ENCODE measurements around the gene RELT. TPM values are rescaled to one million over a fixed set of nuclear protein-coding genes. Genes with fewer than 3 reads are reported as not detected.

RELT gene
- total RNA-seq, 1 experiment from 2014 or later: 10.2 TPM

DNA sequence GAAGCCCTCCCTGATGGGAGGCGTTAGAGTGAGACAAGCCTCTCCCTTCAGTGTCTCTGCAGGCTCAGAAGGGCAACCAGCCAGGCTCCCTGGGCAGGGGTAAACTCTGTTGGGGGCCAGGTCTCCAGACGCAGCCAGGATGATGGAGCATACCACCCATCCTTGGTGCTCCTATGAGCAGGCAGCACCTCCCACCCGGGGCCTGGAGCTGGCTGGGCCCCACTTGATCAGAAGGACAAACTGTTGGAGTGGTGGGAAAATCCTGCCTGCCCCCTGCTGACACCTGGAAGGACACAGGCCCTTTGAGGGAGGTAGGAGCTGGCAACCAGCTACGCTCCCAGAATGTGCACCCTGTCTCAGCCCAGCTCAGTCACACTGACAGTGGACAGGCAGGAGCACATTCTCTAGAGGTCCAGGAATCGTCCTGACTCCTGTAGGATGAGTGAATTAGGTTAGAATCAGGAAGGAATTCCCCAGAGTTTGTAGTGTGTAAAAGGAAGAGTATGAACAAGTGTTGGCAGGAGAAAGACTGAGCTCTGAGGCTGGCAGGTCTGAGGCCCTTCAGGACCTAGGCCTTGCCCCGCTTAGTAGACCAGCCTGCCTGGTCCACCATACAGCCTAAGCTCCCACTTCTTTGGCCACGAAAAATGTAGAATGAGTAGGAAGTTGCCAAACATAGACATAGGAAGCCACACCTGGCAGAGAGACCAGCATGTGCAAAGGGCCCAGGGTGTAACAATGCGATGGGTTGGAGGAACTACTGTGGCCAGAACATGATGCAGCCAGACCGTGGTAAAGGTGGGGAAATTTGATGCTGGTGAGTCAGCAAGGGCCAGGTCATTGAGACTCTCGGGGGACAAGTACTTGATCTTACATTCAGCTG lies 49.0 kb upstream of the RELT start:
- Histone ChIP-seq H3K79me1 (ENCODE audit: insufficient read depth, low read depth, low read length, poor library complexity, severe bottlenecking) (no peaks in the 10 kb centered on the region), H3K14ac (ENCODE audit: insufficient read depth, low read length) (no peak overlapping the region), H2AFZ (ENCODE audit: low read length) (no peak overlapping the region), H4K20me1 (ENCODE audit: control insufficient read depth, insufficient read depth, insufficient read length) (no peaks in the 10 kb centered on the region), H3K9me3 (ENCODE audit: control insufficient read depth, low read depth, low read length) (no peaks in the 10 kb centered on the region), H3K79me2 (ENCODE audit: insufficient read depth, low read length) (no peaks in the 10 kb centered on the region), H3K56ac (ENCODE audit: insufficient read length, low read depth, low read length) (no peak overlapping the region), H2BK20ac (ENCODE audit: low read depth, low read length, poor library complexity, severe bottlenecking) (no peak overlapping the region), H2BK120ac (ENCODE audit: low read depth, low read length, poor library complexity, severe bottlenecking) (no peak overlapping the region), H3K4me2 (ENCODE audit: insufficient read depth, insufficient read length, low read length) (no peak overlapping the region), H3T11ph (ENCODE audit: low read length) (no peak overlapping the region), H3K23me2 (ENCODE audit: insufficient read length, low read depth, low read length, poor library complexity, severe bottlenecking) (no peaks in the 10 kb centered on the region), H4K5ac (ENCODE audit: insufficient read length, low read depth, low read length) (no peak overlapping the region), H4K91ac (ENCODE audit: insufficient read length, low read depth, low read length) (no peak overlapping the region), H3K4me1 (ENCODE audit: insufficient read depth, low read length) (peaks cover 14% of the 10 kb centered on the region; the same call in 1 of the 2 replicates), H4K8ac (replicated peaks; ENCODE audit: insufficient read length, low read depth, low read length) (no peak overlapping the region), H3K18ac (ENCODE audit: insufficient read length, low read depth, low read length) (no peak overlapping the region), H2BK15ac (ENCODE audit: low read depth, low read length) (no peak overlapping the region), H3K27ac (ENCODE audit: insufficient read length, low read depth, low read length) (no peak overlapping the region), H2BK12ac (ENCODE audit: insufficient read length, low read depth, low read length) (no peak overlapping the region), H3K27me3 (ENCODE audit: insufficient read depth, low read length) (peaks cover 3% of the 10 kb centered on the region; the same call in 1 of the 2 replicates), H3K4ac (ENCODE audit: low read depth, low read length) (no peak overlapping the region), H2AK5ac (ENCODE audit: insufficient read length, low read length) (no peak overlapping the region), H3K9ac (ENCODE audit: extremely low read depth, insufficient read length, low read length) (no peak overlapping the region), H3K23ac (ENCODE audit: insufficient read length, low read depth, low read length) (no peak overlapping the region), H2BK5ac (ENCODE audit: insufficient read length, low read length) (no peak overlapping the region)
- no peak for DNase-seq
- H3K27me3 Mint-ChIP-seq (ENCODE audit: low read depth): peaks cover 56% of the 10 kb centered on the region
- H3K9me3 Mint-ChIP-seq: no peaks in the 10 kb centered on the region
- WGBS (ENCODE audit: extremely low coverage, insufficient read length, low lambda C conversion rate): no CpG with 5 or more reads among the region's 10 CpGs
- TF ChIP-seq, protein P1, sequence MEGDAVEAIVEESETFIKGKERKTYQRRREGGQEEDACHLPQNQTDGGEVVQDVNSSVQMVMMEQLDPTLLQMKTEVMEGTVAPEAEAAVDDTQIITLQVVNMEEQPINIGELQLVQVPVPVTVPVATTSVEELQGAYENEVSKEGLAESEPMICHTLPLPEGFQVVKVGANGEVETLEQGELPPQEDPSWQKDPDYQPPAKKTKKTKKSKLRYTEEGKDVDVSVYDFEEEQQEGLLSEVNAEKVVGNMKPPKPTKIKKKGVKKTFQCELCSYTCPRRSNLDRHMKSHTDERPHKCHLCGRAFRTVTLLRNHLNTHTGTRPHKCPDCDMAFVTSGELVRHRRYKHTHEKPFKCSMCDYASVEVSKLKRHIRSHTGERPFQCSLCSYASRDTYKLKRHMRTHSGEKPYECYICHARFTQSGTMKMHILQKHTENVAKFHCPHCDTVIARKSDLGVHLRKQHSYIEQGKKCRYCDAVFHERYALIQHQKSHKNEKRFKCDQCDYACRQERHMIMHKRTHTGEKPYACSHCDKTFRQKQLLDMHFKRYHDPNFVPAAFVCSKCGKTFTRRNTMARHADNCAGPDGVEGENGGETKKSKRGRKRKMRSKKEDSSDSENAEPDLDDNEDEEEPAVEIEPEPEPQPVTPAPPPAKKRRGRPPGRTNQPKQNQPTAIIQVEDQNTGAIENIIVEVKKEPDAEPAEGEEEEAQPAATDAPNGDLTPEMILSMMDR (conservative IDR thresholded peaks at IDR 0.05): no peak
- H3K36me3 Mint-ChIP-seq (ENCODE audit: insufficient read depth in 1 of 3, low read depth in 3 of 3): peaks cover 0 to 3% (median 0%) of the 10 kb centered on the region in 3 experiments; a peak in 2 of 7 replicates
- H3K4me3 Mint-ChIP-seq: no peak overlapping the region
- H3K4me1 Mint-ChIP-seq: peaks cover 53 to 58% of the 10 kb centered on the region in 2 experiments
- H3K27ac Mint-ChIP-seq: no peak overlapping the region; a peak in 1 of 7 replicates

Measured in H9 (cell line).